Measurements from ENCODE around the gene AREG. TPM values are rescaled to one million over a fixed set of nuclear protein-coding genes. Genes with fewer than 3 reads are reported as not detected.

The AREG gene
- total and polyA plus RNA-seq, 9 of the 15 experiments (the other 6 are each of a cell fraction or from before 2014, with no cell fraction given) = 1.4 to 7.7 (median 5.4) TPM

GRCh38 chr4:74451214-74451661 lies 6.3 kb downstream of the AREG start (continued):
- TF ChIP-seq, protein P1, sequence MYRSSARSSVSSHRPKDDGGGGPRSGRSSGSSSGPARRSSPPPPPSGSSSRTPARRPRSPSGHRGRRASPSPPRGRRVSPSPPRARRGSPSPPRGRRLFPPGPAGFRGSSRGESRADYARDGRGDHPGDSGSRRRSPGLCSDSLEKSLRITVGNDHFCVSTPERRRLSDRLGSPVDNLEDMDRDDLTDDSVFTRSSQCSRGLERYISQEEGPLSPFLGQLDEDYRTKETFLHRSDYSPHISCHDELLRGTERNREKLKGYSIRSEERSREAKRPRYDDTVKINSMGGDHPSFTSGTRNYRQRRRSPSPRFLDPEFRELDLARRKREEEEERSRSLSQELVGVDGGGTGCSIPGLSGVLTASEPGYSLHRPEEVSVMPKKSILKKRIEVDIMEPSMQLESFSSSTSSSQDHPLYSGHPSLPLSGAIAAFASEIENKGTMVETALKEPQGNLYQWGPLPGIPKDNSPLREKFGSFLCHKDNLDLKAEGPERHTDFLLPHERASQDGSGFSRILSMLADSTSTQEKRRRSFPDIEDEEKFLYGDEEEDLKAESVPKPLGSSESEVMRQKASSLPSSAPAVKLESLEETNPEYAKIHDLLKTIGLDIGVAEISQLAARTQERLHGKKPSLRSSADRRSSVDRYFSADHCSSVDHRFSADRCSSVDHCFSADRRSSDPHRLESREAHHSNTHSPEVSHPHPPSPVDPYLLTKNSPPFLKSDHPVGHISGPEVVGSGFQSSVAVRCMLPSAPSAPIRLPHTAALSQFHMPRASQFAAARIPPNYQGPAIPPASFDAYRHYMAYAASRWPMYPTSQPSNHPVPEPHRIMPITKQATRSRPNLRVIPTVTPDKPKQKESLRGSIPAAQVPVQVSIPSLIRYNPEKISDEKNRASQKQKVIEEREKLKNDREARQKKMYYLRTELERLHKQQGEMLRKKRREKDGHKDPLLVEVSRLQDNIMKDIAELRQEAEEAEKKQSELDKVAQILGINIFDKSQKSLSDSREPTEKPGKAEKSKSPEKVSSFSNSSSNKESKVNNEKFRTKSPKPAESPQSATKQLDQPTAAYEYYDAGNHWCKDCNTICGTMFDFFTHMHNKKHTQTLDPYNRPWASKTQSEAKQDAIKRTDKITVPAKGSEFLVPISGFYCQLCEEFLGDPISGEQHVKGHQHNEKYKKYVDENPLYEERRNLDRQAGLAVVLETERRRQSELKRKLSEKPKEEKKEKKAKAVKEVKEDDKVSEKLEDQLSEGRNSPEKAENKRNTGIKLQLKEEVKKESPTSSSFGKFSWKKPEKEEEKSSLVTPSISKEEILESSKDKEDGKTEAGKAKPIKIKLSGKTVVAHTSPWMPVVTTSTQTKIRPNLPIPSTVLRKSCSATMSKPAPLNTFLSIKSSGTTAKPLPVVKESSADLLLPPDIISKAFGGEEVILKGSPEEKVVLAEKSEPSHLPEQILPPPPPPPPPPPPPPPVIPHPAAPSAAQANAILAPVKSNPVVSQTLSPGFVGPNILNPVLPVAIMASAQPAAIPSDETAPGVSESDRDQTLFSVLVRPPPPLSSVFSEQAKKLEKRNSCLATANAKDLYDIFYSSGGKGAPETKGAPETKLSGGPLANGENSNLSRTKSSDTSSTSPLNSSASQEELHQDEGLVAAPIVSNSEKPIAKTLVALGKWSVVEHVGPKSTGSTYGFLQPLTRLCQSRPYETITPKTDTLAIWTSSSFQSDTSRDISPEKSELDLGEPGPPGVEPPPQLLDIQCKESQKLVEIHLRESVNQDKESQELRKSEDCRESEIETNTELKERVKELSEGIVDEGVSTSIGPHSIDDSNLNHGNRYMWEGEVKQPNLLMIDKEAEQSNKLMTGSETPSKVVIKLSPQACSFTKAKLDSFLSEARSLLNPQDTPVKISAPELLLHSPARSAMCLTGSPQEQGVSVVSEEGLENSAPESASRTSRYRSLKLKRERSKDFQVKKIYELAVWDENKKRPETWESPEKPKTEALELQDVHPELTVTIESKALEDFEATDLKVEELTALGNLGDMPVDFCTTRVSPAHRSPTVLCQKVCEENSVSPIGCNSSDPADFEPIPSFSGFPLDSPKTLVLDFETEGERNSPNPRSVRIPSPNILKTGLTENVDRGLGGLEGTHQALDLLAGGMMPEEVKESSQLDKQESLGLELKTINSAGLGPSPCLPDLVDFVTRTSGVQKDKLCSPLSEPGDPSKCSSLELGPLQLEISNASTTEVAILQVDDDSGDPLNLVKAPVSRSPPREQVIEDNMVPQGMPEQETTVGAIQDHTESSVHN (IDR thresholded peaks at IDR 0.05; ENCODE audit: borderline replicate concordance in 1 of 2, low read depth in 1 of 2) = peak in 1 of 2 experiments; percentile 66; a peak in 2 of 4 replicates
- TF ChIP-seq TEAD4 (IDR thresholded peaks at IDR 0.05; ENCODE audit: low read length) (peak; percentile 59), TEAD4 (CRISPR knock-in tag; IDR thresholded peaks at IDR 0.05; ENCODE audit: borderline replicate concordance) (no peak), CC2D1A (IDR thresholded peaks at IDR 0.05) (peak; percentile 72; the same call in 1 of the 2 replicates), CHAMP1 (IDR thresholded peaks at IDR 0.05) (peak; percentile 41; the same call in 1 of the 2 replicates), ARID1B (IDR thresholded peaks at IDR 0.05) (peak; percentile 82)
- TF ChIP-seq, protein P2, sequence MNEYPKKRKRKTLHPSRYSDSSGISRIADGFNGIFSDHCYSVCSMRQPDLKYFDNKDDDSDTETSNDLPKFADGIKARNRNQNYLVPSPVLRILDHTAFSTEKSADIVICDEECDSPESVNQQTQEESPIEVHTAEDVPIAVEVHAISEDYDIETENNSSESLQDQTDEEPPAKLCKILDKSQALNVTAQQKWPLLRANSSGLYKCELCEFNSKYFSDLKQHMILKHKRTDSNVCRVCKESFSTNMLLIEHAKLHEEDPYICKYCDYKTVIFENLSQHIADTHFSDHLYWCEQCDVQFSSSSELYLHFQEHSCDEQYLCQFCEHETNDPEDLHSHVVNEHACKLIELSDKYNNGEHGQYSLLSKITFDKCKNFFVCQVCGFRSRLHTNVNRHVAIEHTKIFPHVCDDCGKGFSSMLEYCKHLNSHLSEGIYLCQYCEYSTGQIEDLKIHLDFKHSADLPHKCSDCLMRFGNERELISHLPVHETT (CRISPR knock-in tag; conservative IDR thresholded peaks at IDR 0.05 in 1 of 2, IDR thresholded peaks at IDR 0.05 in 1 of 2) = 0 out of 4 replicates have a peak, but pooled peaks of 1 of the 2 experiments have one; percentile 49

All from K562 (cell line).